Measurements from ENCODE around the gene DISP2. TPM values are rescaled to one million over a fixed set of nuclear protein-coding genes. Genes with fewer than 3 reads are reported as not detected.

The DISP2 gene
- total RNA-seq, 1 experiment from 2014 or later, result 0.87 TPM

DNA sequence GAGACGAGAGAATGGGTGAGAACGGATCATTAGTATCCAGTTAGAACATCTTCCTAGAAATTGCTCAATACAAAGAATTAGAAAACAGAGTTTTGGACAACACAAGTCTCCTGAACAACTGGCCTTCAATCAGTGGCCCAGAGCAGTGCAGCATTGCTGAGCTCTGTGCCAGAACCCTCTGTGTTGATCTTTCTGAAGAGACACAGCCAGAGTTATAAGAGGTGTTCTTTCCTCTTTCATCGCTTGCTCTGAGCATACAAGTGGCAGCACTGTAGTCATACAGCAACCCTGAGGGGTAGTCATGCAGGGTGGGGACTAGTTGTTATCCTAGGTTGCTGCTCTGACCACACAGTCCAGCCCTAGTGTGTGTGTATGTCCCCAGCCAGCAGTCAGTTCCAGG is 28.5 kb downstream of the DISP2 start:
- ChIA-PET CTCF (no interaction called here), POLR2A (ENCODE audit: unreplicated experiment) (no interaction called here)
- Histone ChIP-seq H3K27me3 (ENCODE audit: low read length) (no peaks in the 10 kb centered on the region), H3K36me3 (ENCODE audit: low read depth, low read length) (peaks cover 57% of the 10 kb centered on the region), H4K20me1 (ENCODE audit: low read length) (no peaks in the 10 kb centered on the region), H3K79me2 (ENCODE audit: low read length) (peaks cover 39% of the 10 kb centered on the region), H3F3A (ENCODE audit: low read length, unreplicated experiment) (no peaks in the 10 kb centered on the region), H3K4me3 (ENCODE audit: low read length) (no peak overlapping the region), H2AFZ (ENCODE audit: low read length) (no peak overlapping the region), H3K4me1 (ENCODE audit: insufficient read depth, low read length) (peaks cover 19% of the 10 kb centered on the region), H3K4me2 (ENCODE audit: low read length) (no peak overlapping the region), H3K27ac (ENCODE audit: low read length) (no peak overlapping the region), H3K9ac (ENCODE audit: low read length) (no peak overlapping the region), H3K9me2 (replicated peaks; ENCODE audit: low read length) (no peaks in the 10 kb centered on the region), H3K9me3 (ENCODE audit: low read length) (no peaks in the 10 kb centered on the region)
- no peak for DNase-seq
- no peak for ATAC-seq
- no TSS peak for BruUV-seq (replicated peaks)
- TF ChIP-seq EZH2 (IDR thresholded peaks at IDR 0.05; ENCODE audit: low read length, unreplicated experiment) (no peak), EZH2phosphoT487 (IDR thresholded peaks at IDR 0.05; ENCODE audit: borderline replicate concordance, low read length) (no peak)
- TF ChIP-seq, protein P1, sequence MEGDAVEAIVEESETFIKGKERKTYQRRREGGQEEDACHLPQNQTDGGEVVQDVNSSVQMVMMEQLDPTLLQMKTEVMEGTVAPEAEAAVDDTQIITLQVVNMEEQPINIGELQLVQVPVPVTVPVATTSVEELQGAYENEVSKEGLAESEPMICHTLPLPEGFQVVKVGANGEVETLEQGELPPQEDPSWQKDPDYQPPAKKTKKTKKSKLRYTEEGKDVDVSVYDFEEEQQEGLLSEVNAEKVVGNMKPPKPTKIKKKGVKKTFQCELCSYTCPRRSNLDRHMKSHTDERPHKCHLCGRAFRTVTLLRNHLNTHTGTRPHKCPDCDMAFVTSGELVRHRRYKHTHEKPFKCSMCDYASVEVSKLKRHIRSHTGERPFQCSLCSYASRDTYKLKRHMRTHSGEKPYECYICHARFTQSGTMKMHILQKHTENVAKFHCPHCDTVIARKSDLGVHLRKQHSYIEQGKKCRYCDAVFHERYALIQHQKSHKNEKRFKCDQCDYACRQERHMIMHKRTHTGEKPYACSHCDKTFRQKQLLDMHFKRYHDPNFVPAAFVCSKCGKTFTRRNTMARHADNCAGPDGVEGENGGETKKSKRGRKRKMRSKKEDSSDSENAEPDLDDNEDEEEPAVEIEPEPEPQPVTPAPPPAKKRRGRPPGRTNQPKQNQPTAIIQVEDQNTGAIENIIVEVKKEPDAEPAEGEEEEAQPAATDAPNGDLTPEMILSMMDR (conservative IDR thresholded peaks at IDR 0.05; ENCODE audit: low read depth, low read length), result no peak
- intact Hi-C loops (cut with micrococcal nuclease), result no loop called here

DNA sequence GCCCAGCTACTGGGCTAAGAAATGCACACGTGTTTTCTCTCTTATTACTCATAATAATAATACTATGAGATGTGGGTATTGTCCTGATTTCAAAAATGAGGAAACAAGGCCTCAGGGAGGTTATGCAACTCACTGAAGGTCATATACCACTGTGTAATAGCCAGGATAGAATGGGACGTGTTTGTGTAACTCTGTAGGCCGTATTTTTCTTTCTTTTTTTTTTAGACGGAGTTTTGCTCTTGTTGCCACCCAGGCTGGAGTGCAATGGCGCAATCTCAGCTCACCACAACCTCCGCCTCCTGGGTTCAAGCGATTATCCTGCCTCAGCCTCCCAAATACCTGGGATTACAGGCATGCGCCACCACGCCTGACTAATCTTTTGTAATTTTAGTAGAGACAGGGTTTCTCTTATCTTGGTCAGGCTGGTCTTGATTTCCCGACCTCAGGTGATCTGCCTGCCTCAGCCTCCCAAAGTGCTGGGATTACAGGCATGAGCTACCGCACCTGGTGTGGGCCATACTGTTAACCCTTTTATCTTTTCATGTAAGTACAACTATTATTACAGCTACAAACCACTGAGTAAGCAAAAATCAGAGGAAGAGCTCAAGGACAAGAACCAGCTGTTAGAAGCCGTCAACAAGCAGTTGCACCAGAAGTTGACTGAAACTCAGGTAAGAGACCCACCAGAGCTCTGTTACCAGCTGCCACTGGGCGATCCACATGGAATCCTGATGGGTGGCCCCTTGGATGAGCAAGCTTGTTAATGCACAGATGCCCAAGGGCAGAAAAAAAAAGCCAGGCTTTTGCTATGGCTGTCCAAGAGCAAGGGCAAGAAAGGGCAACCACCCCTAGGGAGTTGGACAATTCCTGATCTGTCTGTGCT is 31.2 kb downstream of the DISP2 start:
- Histone ChIP-seq H3K9me2 (replicated peaks; ENCODE audit: low read length) (no peaks in the 10 kb centered on the region), H3K79me2 (ENCODE audit: low read length) (peaks cover 25% of the 10 kb centered on the region), H3K4me1 (ENCODE audit: insufficient read depth, low read length) (peaks cover 9% of the 10 kb centered on the region), H3F3A (ENCODE audit: low read length, unreplicated experiment) (no peaks in the 10 kb centered on the region), H3K9me3 (ENCODE audit: low read length) (no peaks in the 10 kb centered on the region), H2AFZ (ENCODE audit: low read length) (no peak overlapping the region), H3K27ac (ENCODE audit: low read length) (no peak overlapping the region), H3K27me3 (ENCODE audit: low read length) (no peaks in the 10 kb centered on the region), H3K4me2 (ENCODE audit: low read length) (no peak overlapping the region), H4K20me1 (ENCODE audit: low read length) (no peaks in the 10 kb centered on the region), H3K4me3 (ENCODE audit: low read length) (no peak overlapping the region), H3K36me3 (ENCODE audit: low read depth, low read length) (peaks cover 80% of the 10 kb centered on the region), H3K9ac (ENCODE audit: low read length) (no peak overlapping the region)
- ATAC-seq (no peak), DNase-seq (no peak)
- BruUV-seq (replicated peaks), result no TSS peak
- ChIA-PET POLR2A (ENCODE audit: unreplicated experiment) (no interaction called here), CTCF (no interaction called here)
- TF ChIP-seq EZH2phosphoT487 (IDR thresholded peaks at IDR 0.05; ENCODE audit: borderline replicate concordance, low read length) (no peak), EZH2 (IDR thresholded peaks at IDR 0.05; ENCODE audit: low read length, unreplicated experiment) (no peak)
- TF ChIP-seq, protein P1 (conservative IDR thresholded peaks at IDR 0.05; ENCODE audit: low read depth, low read length), result no peak
- intact Hi-C loops (cut with micrococcal nuclease), result no loop called here
